GM19328 (cell line): ENCODE results near the gene SH3BGRL2.
"Not testable (repeated sequence)": the region's sequence is repeated elsewhere in the genome, so short reads cannot be mapped to it uniquely, and the experiment has no call there.

Experiments
- ATAC-seq: cut with Tn5 transposase; IDR thresholded peaks from one replicate; pipeline ENCODE4 v1.9.1; 2021; ENCODE audit warnings: mild to moderate bottlenecking, moderate library complexity; ENCODE audit not compliant: unreplicated experiment

SH3BGRL2 gene

GRCh38 chr6:79648328-79648727 lies 17.2 kb downstream of the SH3BGRL2 start:
- no peak for ATAC-seq

GRCh38 chr6:79649016-79649415 lies 17.9 kb downstream of the SH3BGRL2 start:
- ATAC-seq = no peak

- no peak for ATAC-seq
Observed at GRCh38 chr6:79650950-79651349, 19.8 kb downstream of the SH3BGRL2 start.

GRCh38 chr6:79656134-79656533 lies 25.0 kb downstream of the SH3BGRL2 start:
- no peak for ATAC-seq

- ATAC-seq = no peak
Observed at GRCh38 chr6:79657238-79657637, 26.1 kb downstream of the SH3BGRL2 start.

- ATAC-seq = not testable (repeated sequence)
Observed at GRCh38 chr6:79663655-79664054, 32.5 kb downstream of the SH3BGRL2 start.

GRCh38 chr6:79665725-79666551 lies 34.8 kb downstream of the SH3BGRL2 start:
- no peak for ATAC-seq

- ATAC-seq = no peak
Observed at GRCh38 chr6:79666634-79667033, 35.5 kb downstream of the SH3BGRL2 start.

- ATAC-seq = no peak
Observed at GRCh38 chr6:79668381-79668780, 37.3 kb downstream of the SH3BGRL2 start.

GRCh38 chr6:79669766-79670165 lies 38.6 kb downstream of the SH3BGRL2 start:
- no peak for ATAC-seq

GRCh38 chr6:79670789-79671188 lies 39.7 kb downstream of the SH3BGRL2 start:
- no peak for ATAC-seq

- no peak for ATAC-seq
Observed at GRCh38 chr6:79671600-79672266, 40.6 kb downstream of the SH3BGRL2 start.

GRCh38 chr6:79672631-79673111 lies 41.5 kb downstream of the SH3BGRL2 start:
- no peak for ATAC-seq

GRCh38 chr6:79673947-79674346 lies 42.8 kb downstream of the SH3BGRL2 start:
- no peak for ATAC-seq

- ATAC-seq = no peak
Observed at GRCh38 chr6:79676785-79677736, 45.9 kb downstream of the SH3BGRL2 start.

- not testable (repeated sequence) for ATAC-seq
Observed at GRCh38 chr6:79682682-79683081, 51.6 kb downstream of the SH3BGRL2 start.

- no peak for ATAC-seq
Observed at GRCh38 chr6:79684876-79685275, 53.7 kb downstream of the SH3BGRL2 start.

- no peak for ATAC-seq
Observed at GRCh38 chr6:79686707-79687309, 55.7 kb downstream of the SH3BGRL2 start.

GRCh38 chr6:79687759-79688158 lies 56.6 kb downstream of the SH3BGRL2 start:
- ATAC-seq = no peak

GRCh38 chr6:79694156-79694555 lies 63.0 kb downstream of the SH3BGRL2 start:
- no peak for ATAC-seq
